Fibroblast of lung (primary cell): ENCODE measurements around the gene SCRT2. TPM values are rescaled to one million over a fixed set of nuclear protein-coding genes. Genes with fewer than 3 reads are reported as not detected.

Source experiments
- DNase-seq, 2 donors: peaks; one replicate each; pipeline versions ENCODE4 v3.0.0 to v3.0.0-alpha.2; 2010; ENCODE audit warnings: low read depth in 2 of 2
- H2AFZ ChIP-seq: 2 replicates; pipeline ENCODE4 v1.5.1; 2012; ENCODE audit warnings: low read length, control low read depth, inconsistent platforms
- H3K27ac ChIP-seq: 2 replicates; pipeline ENCODE4 v1.5.1; 2011; ENCODE audit warnings: low read length, control low read depth; ENCODE audit not compliant: insufficient read depth
- H3K27me3 ChIP-seq: 2 replicates; pipeline ENCODE4 v1.5.1; 2011; ENCODE audit warnings: mild to moderate bottlenecking, low read length; ENCODE audit not compliant: control insufficient read depth, insufficient read depth
- H3K36me3 ChIP-seq: 2 replicates; pipeline ENCODE4 v1.5.1; 2011; ENCODE audit warnings: low read length; ENCODE audit not compliant: control insufficient read depth, insufficient read depth
- H3K4me1 ChIP-seq: 2 replicates; pipeline ENCODE4 v1.5.1; 2011; ENCODE audit warnings: low read length; ENCODE audit not compliant: control insufficient read depth, insufficient read depth; ENCODE audit errors: extremely low read depth
- H3K4me2 ChIP-seq: 2 replicates; pipeline ENCODE4 v1.5.1; 2011; ENCODE audit warnings: low read length, control low read depth; ENCODE audit not compliant: insufficient read depth; ENCODE audit errors: extremely low read depth
- H3K4me3 ChIP-seq, 4 experiments: fragments of 200-600 bp in 1 of 4; sonication (generic) in 1 of 4; replicated peaks in 1 of 4; 2 replicates each; pipeline ENCODE4 v1.5.1; 2011 to 2016; ENCODE audit warnings: low read length in 4 of 4, low read depth in 3 of 4, mild to moderate bottlenecking in 3 of 4, control low read depth in 2 of 4, inconsistent platforms in 1 of 4, mixed read lengths in 1 of 4; ENCODE audit not compliant: insufficient read depth in 1 of 4; ENCODE audit errors: control extremely low read depth in 1 of 4
- H3K79me2 ChIP-seq: 2 replicates; pipeline ENCODE4 v1.5.1; 2012; ENCODE audit warnings: mild to moderate bottlenecking, low read length, inconsistent platforms; ENCODE audit not compliant: control insufficient read depth, insufficient read depth
- H3K9ac ChIP-seq: 2 replicates; pipeline ENCODE4 v1.5.1; 2011; ENCODE audit warnings: mild to moderate bottlenecking, low read length, control low read depth; ENCODE audit not compliant: insufficient read depth
- H3K9me3 ChIP-seq: 2 replicates; pipeline ENCODE4 v1.5.1; 2012; ENCODE audit warnings: low read depth, low read length; ENCODE audit not compliant: control insufficient read depth, insufficient read depth
- H4K20me1 ChIP-seq: 2 replicates; pipeline ENCODE4 v1.5.1; 2011; ENCODE audit warnings: low read length; ENCODE audit not compliant: control insufficient read depth, insufficient read depth; ENCODE audit errors: extremely low read depth
- EZH2 ChIP-seq: IDR thresholded peaks from 2 replicates; pipeline ENCODE4 v1.5.1; 2012; ENCODE audit warnings: low read length, control low read depth, mild to moderate bottlenecking; ENCODE audit errors: missing control alignments
- polyA plus RNA-seq, 2 donors: library from polyadenylated mRNA; depleted of rRNA in 1 of 2; stranded (reverse) in 1 of 2; unstranded in 1 of 2; fragments of >200 nt; gene quantifications; 2 replicates each; pipeline ENCODE4 v1.2.1, GENCODE V29; 2011 to 2012; ENCODE audit warnings: missing spikeins in 1 of 2
- total RNA-seq: library from RNA; depleted of rRNA; stranded (reverse); fragments of >200 nt; gene quantifications from 2 replicates; pipeline ENCODE4 v1.2.1, GENCODE V29; 2014
- TF ChIP-seq, protein P1 (sequence below), 2 donors: IDR thresholded peaks in 1 of 2; conservative IDR thresholded peaks in 1 of 2; 1 replicate in 1 of 2; 2 replicates in 1 of 2; pipeline ENCODE4 v1.5.1; 2011 to 2012; ENCODE audit warnings: low read length in 2 of 2, control low read depth in 1 of 2, inconsistent platforms in 1 of 2, low read depth in 1 of 2, mild to moderate bottlenecking in 1 of 2

Gene SCRT2
- total and polyA plus RNA-seq, 2 donors (not counting 1 experiment from before 2014, with no cell fraction given) = not detected

DNA sequence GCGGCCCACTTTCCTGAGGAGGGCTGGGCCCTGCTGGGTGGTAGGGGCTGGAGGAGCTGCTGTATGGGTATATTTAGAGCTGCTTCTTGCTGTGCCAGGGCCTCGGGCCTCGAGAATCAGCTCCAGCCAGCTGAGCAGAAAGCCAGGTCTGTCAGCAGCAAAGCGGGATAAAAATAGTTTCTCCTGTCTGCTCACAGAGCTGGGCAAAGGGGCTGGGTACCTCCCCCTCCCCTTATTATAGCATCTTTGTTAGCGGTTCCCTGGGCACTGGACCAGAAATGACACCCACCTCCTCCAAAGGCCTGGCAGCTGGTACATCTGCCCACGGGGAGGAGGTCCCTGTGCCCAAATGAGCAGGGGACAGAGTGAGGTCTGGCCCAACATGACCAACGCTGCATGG lies 6.0 kb downstream of the SCRT2 start:
- no peak overlapping the region for H3K9ac ChIP-seq
- H3K4me3 ChIP-seq = no peak overlapping the region
- H3K4me2 ChIP-seq = no peak overlapping the region
- no peaks in the 10 kb centered on the region for H4K20me1 ChIP-seq
- H3K36me3 ChIP-seq = no peaks in the 10 kb centered on the region
- no peaks in the 10 kb centered on the region for H3K4me1 ChIP-seq
- H3K27me3 ChIP-seq = peaks cover 61% of the 10 kb centered on the region
- no peaks in the 10 kb centered on the region for H3K79me2 ChIP-seq
- no peak overlapping the region for H3K27ac ChIP-seq
- DNase-seq = no peak
- H2AFZ ChIP-seq = no peak overlapping the region
- no peaks in the 10 kb centered on the region for H3K9me3 ChIP-seq
- TF ChIP-seq EZH2 = no peak

DNA sequence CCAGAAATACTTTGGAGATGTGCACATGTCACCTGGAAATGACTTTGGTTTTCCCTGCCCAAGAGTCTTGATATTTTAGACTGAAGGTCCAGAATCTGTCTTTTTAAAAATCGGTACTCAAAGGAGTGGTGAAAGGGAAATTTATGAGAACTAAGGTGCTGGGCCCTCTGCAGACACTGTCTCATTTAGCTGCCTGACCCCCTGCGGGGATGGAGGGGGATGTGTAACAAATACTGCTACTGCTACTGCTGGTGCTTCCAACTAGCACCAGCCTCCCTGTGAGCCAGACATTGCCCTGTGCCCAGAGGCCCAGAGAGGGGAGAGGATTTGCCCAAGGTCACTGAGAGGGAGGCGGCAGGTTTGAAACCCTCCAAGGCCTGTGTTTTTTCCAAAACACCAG lies 7.0 kb downstream of the SCRT2 start:
- no peak for DNase-seq
- Histone ChIP-seq H3K27ac (no peak overlapping the region), H3K4me2 (no peak overlapping the region), H3K36me3 (no peaks in the 10 kb centered on the region), H2AFZ (no peak overlapping the region), H3K9ac (no peak overlapping the region), H3K79me2 (no peaks in the 10 kb centered on the region), H3K9me3 (no peaks in the 10 kb centered on the region), H3K4me1 (no peaks in the 10 kb centered on the region), H4K20me1 (no peaks in the 10 kb centered on the region), H3K4me3 (no peak overlapping the region), H3K27me3 (peaks cover 61% of the 10 kb centered on the region)
- no peak for TF ChIP-seq EZH2
- TF ChIP-seq, protein P1, sequence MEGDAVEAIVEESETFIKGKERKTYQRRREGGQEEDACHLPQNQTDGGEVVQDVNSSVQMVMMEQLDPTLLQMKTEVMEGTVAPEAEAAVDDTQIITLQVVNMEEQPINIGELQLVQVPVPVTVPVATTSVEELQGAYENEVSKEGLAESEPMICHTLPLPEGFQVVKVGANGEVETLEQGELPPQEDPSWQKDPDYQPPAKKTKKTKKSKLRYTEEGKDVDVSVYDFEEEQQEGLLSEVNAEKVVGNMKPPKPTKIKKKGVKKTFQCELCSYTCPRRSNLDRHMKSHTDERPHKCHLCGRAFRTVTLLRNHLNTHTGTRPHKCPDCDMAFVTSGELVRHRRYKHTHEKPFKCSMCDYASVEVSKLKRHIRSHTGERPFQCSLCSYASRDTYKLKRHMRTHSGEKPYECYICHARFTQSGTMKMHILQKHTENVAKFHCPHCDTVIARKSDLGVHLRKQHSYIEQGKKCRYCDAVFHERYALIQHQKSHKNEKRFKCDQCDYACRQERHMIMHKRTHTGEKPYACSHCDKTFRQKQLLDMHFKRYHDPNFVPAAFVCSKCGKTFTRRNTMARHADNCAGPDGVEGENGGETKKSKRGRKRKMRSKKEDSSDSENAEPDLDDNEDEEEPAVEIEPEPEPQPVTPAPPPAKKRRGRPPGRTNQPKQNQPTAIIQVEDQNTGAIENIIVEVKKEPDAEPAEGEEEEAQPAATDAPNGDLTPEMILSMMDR (conservative IDR thresholded peaks at IDR 0.05 in 1 of 2, IDR thresholded peaks at IDR 0.05 in 1 of 2; ENCODE audit: low read depth in 1 of 2, low read length in 2 of 2) = no peak

DNA sequence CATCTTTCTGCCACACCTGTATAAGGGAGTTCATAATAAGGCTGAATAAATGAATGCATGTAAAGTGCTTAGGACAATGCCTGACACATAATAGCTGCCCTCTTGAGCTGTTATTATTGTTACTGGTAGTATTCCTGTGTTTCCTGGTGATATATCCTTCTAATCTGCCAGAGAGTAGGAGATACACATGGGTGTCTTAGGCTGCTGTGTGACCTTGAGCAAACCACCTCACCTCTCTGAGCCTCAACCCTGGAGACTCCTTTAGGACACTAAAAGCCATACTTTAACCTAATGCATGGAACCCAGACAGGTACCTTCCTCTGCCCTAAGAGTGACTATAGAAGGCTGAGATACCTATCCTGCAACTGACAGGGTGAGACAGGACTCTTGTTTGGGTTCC lies 7.6 kb downstream of the SCRT2 start:
- DNase-seq = no peak
- Histone ChIP-seq H3K4me2 (no peak overlapping the region), H3K36me3 (no peaks in the 10 kb centered on the region), H3K27me3 (peaks cover 61% of the 10 kb centered on the region), H3K9ac (no peak overlapping the region), H4K20me1 (no peaks in the 10 kb centered on the region), H3K4me3 (no peak overlapping the region), H3K4me1 (no peaks in the 10 kb centered on the region), H3K79me2 (no peaks in the 10 kb centered on the region), H3K27ac (no peak overlapping the region), H2AFZ (no peak overlapping the region), H3K9me3 (no peaks in the 10 kb centered on the region)
- TF ChIP-seq EZH2 = no peak
- TF ChIP-seq, protein P1 (conservative IDR thresholded peaks at IDR 0.05 in 1 of 2, IDR thresholded peaks at IDR 0.05 in 1 of 2; ENCODE audit: low read depth in 1 of 2, low read length in 2 of 2) = no peak
